ENCODE data around the gene FGF19.

Gene FGF19

DNA sequence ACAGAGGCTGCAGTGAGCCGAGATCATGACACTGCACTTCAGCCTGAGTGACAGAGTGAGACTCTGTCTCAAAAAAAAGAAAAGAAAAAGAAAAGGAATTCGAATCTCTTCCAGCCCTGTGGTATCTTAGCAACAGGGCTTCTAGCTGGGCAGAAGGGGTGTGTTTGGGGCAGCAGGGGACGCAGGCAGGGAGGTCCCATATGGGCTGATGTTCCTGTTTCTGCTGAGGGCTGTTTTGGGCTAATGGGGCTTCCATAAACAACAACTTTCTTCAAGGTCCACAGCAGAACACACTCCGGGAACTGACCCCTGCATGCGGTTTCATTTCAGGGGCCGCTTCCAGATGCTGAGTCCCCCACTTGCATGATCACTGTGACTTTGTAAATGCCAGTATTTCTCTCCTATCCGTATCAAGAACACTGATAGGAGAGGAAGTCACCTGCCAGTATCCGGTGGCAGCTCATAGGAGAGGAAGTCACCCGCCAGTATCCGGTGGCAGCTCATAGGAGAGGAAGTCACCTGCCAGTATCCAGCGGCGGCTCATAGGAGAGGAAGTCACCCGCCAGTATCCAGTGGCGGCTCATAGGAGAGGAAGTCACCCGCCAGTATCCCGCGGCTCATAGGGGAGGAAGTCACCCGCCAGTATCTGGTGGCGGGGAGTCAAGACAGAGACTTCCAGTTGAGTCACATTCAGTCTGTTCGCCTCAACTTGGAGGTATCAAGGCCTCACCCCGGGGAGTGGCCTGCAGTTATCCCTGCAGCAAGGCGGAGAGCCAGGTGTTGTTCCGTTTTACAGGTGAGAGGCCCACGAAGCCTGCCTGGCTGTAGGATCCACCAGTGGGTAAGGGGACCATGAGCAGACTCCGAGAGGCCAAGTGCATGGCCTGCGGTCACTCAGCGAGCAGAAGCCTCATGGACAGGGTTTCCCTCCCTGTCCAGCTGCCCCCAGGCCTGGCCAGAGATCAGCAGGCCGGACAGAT lies 8.3 kb upstream of the FGF19 start:
- no peaks in the 10 kb centered on the region for H3K27me3 ChIP-seq (ENCODE audit: insufficient read depth, low read length)
- H3K9ac ChIP-seq (ENCODE audit: low read length), result no peak overlapping the region
- no peaks in the 10 kb centered on the region for H3K9me2 ChIP-seq (ENCODE audit: low read depth, low read length)
- TF ChIP-seq EZH2 (IDR thresholded peaks at IDR 0.05; ENCODE audit: borderline replicate concordance, low read length), result no peak
- TF ChIP-seq, protein P1, sequence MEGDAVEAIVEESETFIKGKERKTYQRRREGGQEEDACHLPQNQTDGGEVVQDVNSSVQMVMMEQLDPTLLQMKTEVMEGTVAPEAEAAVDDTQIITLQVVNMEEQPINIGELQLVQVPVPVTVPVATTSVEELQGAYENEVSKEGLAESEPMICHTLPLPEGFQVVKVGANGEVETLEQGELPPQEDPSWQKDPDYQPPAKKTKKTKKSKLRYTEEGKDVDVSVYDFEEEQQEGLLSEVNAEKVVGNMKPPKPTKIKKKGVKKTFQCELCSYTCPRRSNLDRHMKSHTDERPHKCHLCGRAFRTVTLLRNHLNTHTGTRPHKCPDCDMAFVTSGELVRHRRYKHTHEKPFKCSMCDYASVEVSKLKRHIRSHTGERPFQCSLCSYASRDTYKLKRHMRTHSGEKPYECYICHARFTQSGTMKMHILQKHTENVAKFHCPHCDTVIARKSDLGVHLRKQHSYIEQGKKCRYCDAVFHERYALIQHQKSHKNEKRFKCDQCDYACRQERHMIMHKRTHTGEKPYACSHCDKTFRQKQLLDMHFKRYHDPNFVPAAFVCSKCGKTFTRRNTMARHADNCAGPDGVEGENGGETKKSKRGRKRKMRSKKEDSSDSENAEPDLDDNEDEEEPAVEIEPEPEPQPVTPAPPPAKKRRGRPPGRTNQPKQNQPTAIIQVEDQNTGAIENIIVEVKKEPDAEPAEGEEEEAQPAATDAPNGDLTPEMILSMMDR (IDR thresholded peaks at IDR 0.05; ENCODE audit: low read length), result no peak
- no peak overlapping the region for H3K4me2 ChIP-seq (ENCODE audit: low read length)
- H3K36me3 ChIP-seq (ENCODE audit: insufficient read depth, low read length), result no peaks in the 10 kb centered on the region
- H3K27ac ChIP-seq (ENCODE audit: low read depth, low read length, poor library complexity, severe bottlenecking), result no peak overlapping the region
- no peak overlapping the region for H2AFZ ChIP-seq (ENCODE audit: low read length)
- no peaks in the 10 kb centered on the region for H3F3A ChIP-seq (ENCODE audit: insufficient read depth, low read length)
- H3K9me3 ChIP-seq (ENCODE audit: low read length), result no peaks in the 10 kb centered on the region
- no peaks in the 10 kb centered on the region for H3K79me2 ChIP-seq (ENCODE audit: insufficient read depth, low read length)
- H4K20me1 ChIP-seq (ENCODE audit: insufficient read depth, low read length), result no peaks in the 10 kb centered on the region
- H3K4me3 ChIP-seq (ENCODE audit: low read depth, low read length, poor library complexity, severe bottlenecking), result no peak overlapping the region
- H3K4me1 ChIP-seq (ENCODE audit: insufficient read depth, low read length, severe bottlenecking), result peaks cover 4% of the 10 kb centered on the region

DNA sequence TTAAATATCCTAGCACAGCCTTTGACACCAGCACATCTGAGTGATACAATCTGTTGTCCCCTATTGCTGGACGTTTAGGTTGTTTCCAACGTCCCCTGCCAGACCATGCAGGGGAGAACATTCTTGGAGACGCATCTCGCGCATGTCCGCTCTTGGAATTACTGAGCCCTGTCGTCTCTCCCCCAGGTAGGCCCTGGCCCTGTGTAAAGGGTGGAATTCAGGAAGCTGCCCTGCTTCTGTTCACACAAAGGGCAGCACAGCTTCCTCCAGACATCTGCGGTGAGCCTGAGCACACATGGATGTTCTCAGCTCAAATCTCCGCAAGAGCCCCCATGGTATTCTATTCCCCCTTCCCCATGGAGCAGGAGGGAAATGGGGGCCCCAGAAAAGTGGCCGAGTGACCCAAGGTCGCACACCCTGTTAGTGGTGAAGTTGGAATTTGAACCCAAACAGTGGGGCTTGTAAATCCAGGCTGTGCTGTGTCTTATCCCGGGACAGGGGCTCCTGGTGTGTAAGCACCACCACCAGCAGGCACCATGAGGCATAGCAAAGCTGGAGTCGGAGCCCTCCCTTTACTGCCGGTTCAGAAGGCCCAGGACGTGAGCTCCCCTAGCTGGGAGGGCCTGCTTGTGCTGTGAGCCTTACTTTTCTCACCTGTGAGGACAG lies 5.0 kb upstream of the FGF19 start:
- no peak overlapping the region for H3K9ac ChIP-seq (ENCODE audit: low read length)
- no peaks in the 10 kb centered on the region for H3K9me3 ChIP-seq (ENCODE audit: low read length)
- no peaks in the 10 kb centered on the region; the same call in 1 of the 2 replicates for H3K27me3 ChIP-seq (ENCODE audit: insufficient read depth, low read length)
- TF ChIP-seq, protein P1 (IDR thresholded peaks at IDR 0.05; ENCODE audit: low read length), result no peak
- TF ChIP-seq EZH2 (IDR thresholded peaks at IDR 0.05; ENCODE audit: borderline replicate concordance, low read length), result no peak
- no peaks in the 10 kb centered on the region for H3F3A ChIP-seq (ENCODE audit: insufficient read depth, low read length)
- no peak overlapping the region for H3K4me2 ChIP-seq (ENCODE audit: low read length)
- no peaks in the 10 kb centered on the region for H3K36me3 ChIP-seq (ENCODE audit: insufficient read depth, low read length)
- H3K27ac ChIP-seq (ENCODE audit: low read depth, low read length, poor library complexity, severe bottlenecking), result no peak overlapping the region
- H3K9me2 ChIP-seq (ENCODE audit: low read depth, low read length), result no peaks in the 10 kb centered on the region
- no peaks in the 10 kb centered on the region for H4K20me1 ChIP-seq (ENCODE audit: insufficient read depth, low read length)
- no peak overlapping the region for H2AFZ ChIP-seq (ENCODE audit: low read length)
- H3K79me2 ChIP-seq (ENCODE audit: insufficient read depth, low read length), result no peaks in the 10 kb centered on the region
- peaks cover 4% of the 10 kb centered on the region for H3K4me1 ChIP-seq (ENCODE audit: insufficient read depth, low read length, severe bottlenecking)
- H3K4me3 ChIP-seq (ENCODE audit: low read depth, low read length, poor library complexity, severe bottlenecking), result no peak overlapping the region

GRCh38 chr11:69707176-69707575 lies 3.4 kb upstream of the FGF19 start:
- Histone ChIP-seq H3K9me3 (ENCODE audit: low read length) (no peaks in the 10 kb centered on the region), H3K9ac (ENCODE audit: low read length) (no peak overlapping the region), H3K36me3 (ENCODE audit: insufficient read depth, low read length) (no peaks in the 10 kb centered on the region), H3K27ac (ENCODE audit: low read depth, low read length, poor library complexity, severe bottlenecking) (no peak overlapping the region), H3F3A (ENCODE audit: insufficient read depth, low read length) (no peaks in the 10 kb centered on the region), H3K4me1 (ENCODE audit: insufficient read depth, low read length, severe bottlenecking) (peaks cover 3% of the 10 kb centered on the region), H2AFZ (ENCODE audit: low read length) (no peak overlapping the region), H3K4me2 (ENCODE audit: low read length) (peak overlapping the region; percentile 29), H3K79me2 (ENCODE audit: insufficient read depth, low read length) (no peaks in the 10 kb centered on the region), H3K27me3 (ENCODE audit: insufficient read depth, low read length) (no peaks in the 10 kb centered on the region; the same call in 1 of the 2 replicates), H3K4me3 (ENCODE audit: low read depth, low read length, poor library complexity, severe bottlenecking) (no peak overlapping the region), H4K20me1 (ENCODE audit: insufficient read depth, low read length) (no peaks in the 10 kb centered on the region), H3K9me2 (ENCODE audit: low read depth, low read length) (no peaks in the 10 kb centered on the region)
- no peak for TF ChIP-seq EZH2 (IDR thresholded peaks at IDR 0.05; ENCODE audit: borderline replicate concordance, low read length)
- TF ChIP-seq, protein P1 (IDR thresholded peaks at IDR 0.05; ENCODE audit: low read length), result no peak
